Forelimb muscle (tissue), 1 donor: ENCODE results near the gene LARGE1. TPM values are rescaled to one million over a fixed set of nuclear protein-coding genes. Genes with fewer than 3 reads are reported as not detected.

Experiments used
- DNase-seq: peaks from one replicate; pipeline ENCODE4 v3.0.0-alpha.2; 2013; ENCODE audit warnings: low read depth
- polyA plus RNA-seq: library from polyadenylated mRNA; unstranded; fragments of 120-200 nt; gene quantifications from one replicate; pipeline ENCODE4 v1.2.1, GENCODE V29; 2013; ENCODE audit not compliant: insufficient read length

Gene LARGE1
- polyA plus RNA-seq, 1 donor, result 7.7 TPM

- no peak for DNase-seq
Measured at GRCh38 chr22:33321466-33321865, 598.8 kb downstream of the LARGE1 start.

DNA sequence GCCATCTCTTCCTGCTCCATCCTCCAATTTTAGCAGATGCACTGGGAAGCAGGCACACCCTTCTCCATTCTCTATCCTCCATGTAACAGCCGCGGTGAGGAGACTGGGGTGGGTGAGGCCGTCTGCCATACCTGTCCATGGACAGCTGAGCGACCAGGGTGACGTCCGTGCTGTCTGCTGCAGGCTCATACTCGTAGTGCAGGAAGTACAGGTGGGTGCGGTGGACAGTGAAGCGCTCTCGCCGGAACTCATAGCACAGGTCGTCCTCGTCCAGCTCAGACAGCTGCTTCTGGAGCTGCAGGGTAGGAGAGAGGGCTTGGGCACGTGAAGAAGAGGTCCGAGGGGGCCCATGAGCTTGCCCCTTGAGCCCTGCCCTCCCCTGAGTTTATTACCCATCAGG, 604.3 kb downstream of the LARGE1 start:
- no peak for DNase-seq

DNA sequence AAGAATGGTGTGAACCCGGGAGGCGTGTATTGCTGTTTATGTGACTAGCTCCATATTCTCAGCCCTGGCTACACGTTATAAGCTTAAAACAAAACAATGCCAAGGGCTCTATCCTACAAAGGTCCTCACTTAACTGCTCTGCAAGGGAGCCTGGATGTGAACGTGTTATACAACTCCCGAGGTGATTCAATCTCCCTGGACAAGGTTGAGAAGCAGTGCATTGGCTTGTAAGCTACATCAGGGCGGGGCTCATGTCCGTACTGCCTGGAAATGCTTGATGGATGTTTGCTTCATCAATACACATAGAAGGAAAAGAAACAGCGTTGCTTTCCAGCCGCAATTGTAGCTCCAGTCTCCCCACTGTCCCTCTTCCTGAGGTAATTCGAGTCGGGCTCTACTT, 605.2 kb downstream of the LARGE1 start:
- DNase-seq, result no peak

DNA sequence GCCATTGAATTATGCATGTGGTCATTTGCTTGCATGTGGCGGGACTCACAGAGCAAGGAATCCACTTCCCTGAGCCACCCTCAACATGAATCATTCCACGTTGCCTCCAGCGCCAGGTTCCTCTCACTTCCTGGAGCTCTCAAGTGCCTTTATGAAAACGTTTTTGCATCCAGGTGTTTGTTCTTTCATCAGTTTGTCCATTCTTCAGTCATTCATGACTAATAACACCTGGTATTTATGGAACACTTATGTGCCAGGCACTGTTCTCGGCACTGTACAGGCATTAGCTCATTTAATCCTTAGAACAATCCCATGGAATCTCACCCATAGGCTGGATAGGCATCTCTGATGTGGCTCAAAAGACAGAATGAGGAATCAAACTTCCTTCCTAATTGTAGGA, 606.0 kb downstream of the LARGE1 start:
- no peak for DNase-seq

DNA sequence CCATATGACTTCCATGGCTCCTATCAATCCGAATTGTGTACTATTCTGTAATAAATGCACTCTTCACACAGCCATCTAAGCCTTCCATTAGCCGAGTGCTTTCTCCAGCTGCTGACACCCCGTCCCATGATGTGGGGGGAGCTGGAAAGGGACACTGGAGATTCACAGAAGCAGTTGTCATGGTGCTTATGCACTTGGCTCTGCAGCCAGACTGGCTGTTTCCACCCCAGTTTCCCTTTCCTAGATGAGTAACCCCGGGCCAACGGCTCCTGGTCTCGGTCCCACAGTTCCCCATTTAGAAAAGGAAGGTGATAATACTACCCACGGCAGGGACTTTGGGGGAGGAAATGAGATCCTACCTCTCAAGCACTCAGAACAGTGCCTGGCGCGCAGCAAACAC, 617.2 kb downstream of the LARGE1 start:
- no peak for DNase-seq

GRCh38 chr22:33302549-33302948, 617.7 kb downstream of the LARGE1 start:
- DNase-seq, result no peak

- no peak for DNase-seq
Measured at GRCh38 chr22:33302049-33302545, 618.2 kb downstream of the LARGE1 start.

- no peak for DNase-seq
Measured at GRCh38 chr22:33300165-33300564, 620.1 kb downstream of the LARGE1 start.

DNA sequence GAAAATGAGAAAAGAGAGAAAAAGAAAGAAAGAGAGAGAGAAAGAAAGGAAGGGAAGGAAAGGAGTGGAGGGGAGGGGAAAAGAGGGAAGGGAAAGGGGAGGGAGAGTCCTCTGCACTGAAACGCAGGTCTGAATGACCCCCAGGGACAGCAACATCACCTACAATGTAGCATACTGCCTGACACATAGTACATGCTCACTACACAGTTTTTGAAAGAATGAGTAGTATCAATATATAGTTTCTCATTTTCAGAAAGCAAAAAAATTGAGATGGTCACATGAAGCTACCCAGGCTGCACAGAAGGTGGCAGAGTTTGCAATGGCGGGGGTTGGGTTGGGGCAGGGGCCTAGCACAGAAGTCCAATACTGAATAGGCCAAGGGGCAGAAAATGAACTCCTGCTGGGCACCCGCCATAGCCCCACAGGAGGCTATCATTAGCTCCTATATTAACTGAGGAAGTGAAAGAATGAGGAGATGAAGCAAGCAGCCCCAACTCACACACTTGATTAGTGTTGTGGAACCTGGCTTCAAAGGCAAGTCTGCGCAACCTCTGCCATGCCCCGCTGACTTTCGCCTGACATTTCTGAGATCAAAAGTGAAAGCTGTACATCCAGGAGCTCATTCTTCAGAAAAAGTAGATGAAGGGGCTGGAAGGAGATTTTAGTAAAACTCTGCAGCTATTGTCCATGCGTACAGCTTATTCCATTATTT, 620.9 kb downstream of the LARGE1 start:
- no peak for DNase-seq

GRCh38 chr22:33296941-33297340, 623.3 kb downstream of the LARGE1 start:
- no peak for DNase-seq

GRCh38 chr22:33288078-33288477, 632.2 kb downstream of the LARGE1 start:
- DNase-seq, result no peak

GRCh38 chr22:33275073-33275443, 645.2 kb downstream of the LARGE1 start:
- no peak for DNase-seq

GRCh38 chr22:33274214-33275072, 645.8 kb downstream of the LARGE1 start:
- DNase-seq, result no peak

- DNase-seq, result no peak
Measured at GRCh38 chr22:33272871-33273270, 647.4 kb downstream of the LARGE1 start.

DNA sequence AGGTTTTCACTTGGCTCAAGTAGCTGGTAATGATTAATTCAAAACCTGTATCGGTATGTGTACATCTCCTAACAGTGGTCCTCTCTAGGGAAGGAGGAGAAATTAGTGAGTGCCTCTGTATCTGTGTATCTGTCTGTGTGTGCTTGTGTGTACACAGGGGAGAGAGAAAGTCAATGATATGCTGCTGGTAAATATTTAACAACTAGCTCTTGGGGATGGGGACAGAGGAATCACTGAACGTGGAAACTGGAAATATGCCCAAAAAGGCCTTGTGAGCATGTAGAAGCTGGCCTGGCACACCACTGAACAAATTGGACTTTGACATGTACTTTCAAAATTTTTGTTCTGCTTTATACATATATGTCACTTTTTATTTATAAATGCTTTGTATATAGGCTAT, 648.1 kb downstream of the LARGE1 start:
- DNase-seq, result no peak

- DNase-seq, result peak; percentile 26
Measured at GRCh38 chr22:33271390-33272161, 648.7 kb downstream of the LARGE1 start.

- DNase-seq, result no peak
Measured at GRCh38 chr22:33270596-33270995, 649.7 kb downstream of the LARGE1 start.

- no peak for DNase-seq
Measured at GRCh38 chr22:33261699-33262098, 658.6 kb downstream of the LARGE1 start.

DNA sequence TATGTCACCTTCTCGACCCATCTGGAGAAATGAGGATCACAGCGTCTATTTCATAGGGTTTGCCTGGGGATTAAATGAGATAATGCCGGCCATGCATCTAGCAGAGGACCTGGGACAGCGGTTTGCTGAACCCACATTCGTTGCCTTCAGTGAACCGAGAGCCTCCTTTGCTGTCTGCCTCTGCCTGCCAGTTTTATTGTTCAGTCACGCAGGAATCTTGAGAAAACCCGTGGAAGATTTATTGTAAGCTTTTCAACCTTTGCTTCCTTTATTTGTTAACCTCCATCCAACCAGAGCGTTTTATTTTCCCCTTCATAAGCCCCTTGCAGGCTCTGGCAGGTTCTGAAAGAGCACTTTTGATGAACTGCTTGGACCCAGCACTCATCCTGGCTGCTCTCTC, 659.8 kb downstream of the LARGE1 start:
- DNase-seq, result no peak

DNA sequence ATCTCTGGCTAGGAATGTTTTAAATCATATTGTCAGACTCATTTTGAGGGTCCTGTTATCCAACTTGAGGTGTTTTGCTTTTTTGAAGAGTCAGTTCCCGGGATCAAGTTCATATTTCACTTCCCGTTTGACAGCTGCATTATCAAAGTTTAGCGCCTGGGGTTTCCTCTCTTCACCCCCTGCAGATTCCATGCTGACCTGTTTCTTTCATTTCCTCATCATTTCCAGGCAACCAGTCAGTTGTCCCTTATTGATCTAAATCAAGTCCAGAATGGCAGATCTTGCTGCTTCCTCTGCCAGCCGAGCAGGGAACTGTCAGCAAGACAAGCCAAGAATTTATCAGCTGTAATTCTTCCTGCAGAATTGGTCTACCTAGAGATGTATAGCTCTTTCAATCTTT, 664.5 kb downstream of the LARGE1 start:
- DNase-seq, result no peak

- no peak for DNase-seq
Measured at GRCh38 chr22:33248948-33249347, 671.3 kb downstream of the LARGE1 start.

GRCh38 chr22:33247758-33248157, 672.5 kb downstream of the LARGE1 start:
- DNase-seq, result no peak
